SK-N-SH (cell line): ENCODE data around the gene BBS4. TPM values are rescaled to one million over a fixed set of nuclear protein-coding genes. Genes with fewer than 3 reads are reported as not detected.

Experiments
- CTCF ChIA-PET: fragments of 300-600, 350-600 bp; formaldehyde crosslinking; extraction: SDS; loops from one replicate; lab custom pipeline; 2021; lab: Yijun Ruan, JAX
- POLR2A ChIA-PET: fragments of 350-600 bp; sonication (Branson Sonifier 250); formaldehyde crosslinking; extraction: SDS; loops from one replicate; lab custom pipeline; 2020; ENCODE audit warnings: antibody characterized with exemption, inconsistent platforms; lab: Yijun Ruan, JAX
- DNase-seq: peaks from one replicate; pipeline ENCODE4 v3.0.0; 2012
- H2AFZ ChIP-seq: fragments of 200-600 bp; sonication (generic); 2 replicates; pipeline ENCODE4 v1.8.1; 2016; ENCODE audit warnings: antibody characterized with exemption, mild to moderate bottlenecking, low read depth
- H3F3A ChIP-seq: fragments of 200-600 bp; sonication (generic); replicated peaks from 2 replicates; pipeline ENCODE3; 2016; ENCODE audit warnings: antibody characterized with exemption, mild to moderate bottlenecking; ENCODE audit not compliant: insufficient read depth
- H3K27ac ChIP-seq, 2 experiments: fragments of 200-500 bp in 1 of 2; fragments of 200-600 bp in 1 of 2; sonication (Bioruptor generic) in 1 of 2; sonication (generic), shearing (Covaris generic) in 1 of 2; 2 replicates each; pipeline versions ENCODE4 v1.5.1 to v1.6.1; 2014 to 2016; ENCODE audit warnings: low read depth in 2 of 2, inconsistent platforms in 1 of 2, low read length in 1 of 2, mild to moderate bottlenecking in 1 of 2, mixed read lengths in 1 of 2
- H3K27me3 ChIP-seq: fragments of 200-600 bp; sonication (generic), shearing (Covaris generic); 2 replicates; pipeline ENCODE4 v1.6.1; 2016; ENCODE audit warnings: mixed run types; ENCODE audit not compliant: insufficient read depth
- H3K36me3 ChIP-seq, 2 experiments: fragments of 200-500 bp in 1 of 2; fragments of 200-600 bp in 1 of 2; sonication (Bioruptor generic) in 1 of 2; sonication (generic) in 1 of 2; replicated peaks in 1 of 2; 2 replicates each; pipeline versions ENCODE3 to v1.5.1; 2014 to 2016; ENCODE audit warnings: low read length in 1 of 2, mild to moderate bottlenecking in 1 of 2; ENCODE audit not compliant: insufficient read depth in 2 of 2, control insufficient read depth in 1 of 2
- H3K4me1 ChIP-seq, 2 experiments: fragments of 200-500 bp in 1 of 2; fragments of 200-600 bp in 1 of 2; sonication (Bioruptor generic) in 1 of 2; sonication (generic), shearing (Covaris generic) in 1 of 2; 2 replicates each; pipeline versions ENCODE4 v1.5.1 to v1.6.1; 2014 to 2016; ENCODE audit warnings: low read depth in 1 of 2, low read length in 1 of 2, mixed run types in 1 of 2; ENCODE audit not compliant: insufficient read depth in 2 of 2, control insufficient read depth in 1 of 2
- H3K4me2 ChIP-seq: fragments of 200-600 bp; sonication (generic), shearing (Covaris generic); 2 replicates; pipeline ENCODE4 v1.6.1; 2017; ENCODE audit warnings: mixed run types
- H3K4me3 ChIP-seq, 2 experiments: fragments of 200-500 bp in 1 of 2; fragments of 200-600 bp in 1 of 2; sonication (Bioruptor generic) in 1 of 2; sonication (generic), shearing (Covaris generic) in 1 of 2; 2 replicates each; pipeline versions ENCODE4 v1.5.1 to v1.8.1; 2014 to 2016; ENCODE audit warnings: low read depth in 2 of 2, inconsistent platforms in 1 of 2, low read length in 1 of 2, mild to moderate bottlenecking in 1 of 2, mixed read lengths in 1 of 2, moderate library complexity in 1 of 2
- H3K79me2 ChIP-seq: fragments of 200-600 bp; sonication (generic); 2 replicates; pipeline ENCODE4 v1.8.1; 2017; ENCODE audit warnings: mild to moderate bottlenecking; ENCODE audit not compliant: insufficient read depth
- H3K9ac ChIP-seq: fragments of 200-600 bp; sonication (generic); 2 replicates; pipeline ENCODE4 v1.6.1; 2017; ENCODE audit warnings: mixed run types
- H3K9me2 ChIP-seq: fragments of 200-600 bp; sonication (generic); 2 replicates; pipeline ENCODE4 v1.6.1; 2017; ENCODE audit warnings: mixed run types
- H3K9me3 ChIP-seq: fragments of 200-600 bp; sonication (generic); 2 replicates; pipeline ENCODE4 v1.6.1; 2017; ENCODE audit warnings: mixed run types, mild to moderate bottlenecking, moderate library complexity
- H4K20me1 ChIP-seq: fragments of 200-600 bp; sonication (generic); 2 replicates; pipeline ENCODE4 v1.6.1; 2017; ENCODE audit warnings: mild to moderate bottlenecking, mixed run types; ENCODE audit not compliant: insufficient read depth
- EP300 ChIP-seq, 2 experiments: IDR thresholded peaks; 2 replicates each; pipeline versions ENCODE4 v1.4.0 to v1.6.1; 2012; ENCODE audit warnings: borderline replicate concordance in 1 of 2, low read depth in 1 of 2, low read length in 1 of 2
- FOSL2 ChIP-seq: IDR thresholded peaks from 2 replicates; pipeline ENCODE4 v1.4.0; 2012; ENCODE audit warnings: low read depth, mild to moderate bottlenecking, moderate library complexity, borderline replicate concordance
- FOXM1 ChIP-seq: IDR thresholded peaks from 2 replicates; pipeline ENCODE4 v1.4.0; 2012; ENCODE audit warnings: low read depth, mild to moderate bottlenecking
- GABPA ChIP-seq: IDR thresholded peaks from 2 replicates; pipeline ENCODE4 v1.4.0; 2012; ENCODE audit warnings: low read depth, mild to moderate bottlenecking
- GATA2 ChIP-seq: sonication (generic); formaldehyde crosslinking; IDR thresholded peaks from 2 replicates; pipeline ENCODE4 v1.5.0; 2020; ENCODE audit warnings: mild to moderate bottlenecking, missing genetic modification reagents
- JUND ChIP-seq: IDR thresholded peaks from 2 replicates; pipeline ENCODE4 v1.4.0; 2012
- NRF1 ChIP-seq: IDR thresholded peaks from 2 replicates; pipeline ENCODE4 v1.6.1; 2012; ENCODE audit warnings: low read depth, mild to moderate bottlenecking, low read length
- RAD21 ChIP-seq: IDR thresholded peaks from 2 replicates; pipeline ENCODE4 v1.6.1; 2012; ENCODE audit warnings: mild to moderate bottlenecking, low read length
- RFX5 ChIP-seq: IDR thresholded peaks from 2 replicates; pipeline ENCODE4 v1.6.1; 2012; ENCODE audit warnings: mild to moderate bottlenecking, improper control_type of control experiment, low read length
- RXRA ChIP-seq: IDR thresholded peaks from 2 replicates; pipeline ENCODE4 v1.4.0; 2012; ENCODE audit warnings: low read depth, mild to moderate bottlenecking, borderline replicate concordance
- SIN3A ChIP-seq: IDR thresholded peaks from 2 replicates; pipeline ENCODE4 v1.6.1; 2012; ENCODE audit warnings: low read depth, mild to moderate bottlenecking, low read length, moderate library complexity, borderline replicate concordance
- TAF1 ChIP-seq: IDR thresholded peaks from 2 replicates; pipeline ENCODE4 v1.6.1; 2012; ENCODE audit warnings: low read depth, mild to moderate bottlenecking, low read length, moderate library complexity, borderline replicate concordance
- WGBS: methylation state at CpG from one replicate; pipeline ENCODE4 v1.1.6; 2017; ENCODE audit warnings: low lambda C conversion rate; 5-methylcytosine and 5-hydroxymethylcytosine counted together
- polyA plus RNA-seq, 3 experiments: library from polyadenylated mRNA; depleted of rRNA; stranded (reverse); fragments of >200 nt; gene quantifications; 2 replicates each; pipeline ENCODE4 v1.2.3, GENCODE V29; 2012
- TF ChIP-seq, protein P1 (sequence below): IDR thresholded peaks from 2 replicates; pipeline ENCODE4 v1.4.0; 2012; ENCODE audit warnings: low read depth, borderline replicate concordance
- TF ChIP-seq, protein P2 (sequence below): IDR thresholded peaks from 2 replicates; pipeline ENCODE4 v1.4.0; 2012; ENCODE audit warnings: low read depth
- TF ChIP-seq, protein P3 (sequence below): IDR thresholded peaks from 2 replicates; pipeline ENCODE4 v1.6.1; 2012; ENCODE audit warnings: mild to moderate bottlenecking, low read depth, low read length, moderate library complexity
- TF ChIP-seq, protein P4 (sequence below): fragments of 200-600 bp; sonication (generic); IDR thresholded peaks from 2 replicates; pipeline ENCODE4 v1.6.1; 2017; ENCODE audit warnings: antibody characterized with exemption, mild to moderate bottlenecking, moderate library complexity
- TF ChIP-seq, protein P5 (sequence below): fragments of 150-350 bp; IDR thresholded peaks from 2 replicates; pipeline ENCODE4 v1.6.1; 2017; ENCODE audit warnings: antibody characterized with exemption, low read length, low read depth, borderline replicate concordance
- TF ChIP-seq, protein P6 (sequence below): IDR thresholded peaks from 2 replicates; pipeline ENCODE4 v1.4.0; 2012; ENCODE audit warnings: low read depth, borderline replicate concordance

BBS4 gene
- polyA plus RNA-seq, 1 of the 3 experiments (the other 2 are of a cell fraction): 18.5 TPM

DNA sequence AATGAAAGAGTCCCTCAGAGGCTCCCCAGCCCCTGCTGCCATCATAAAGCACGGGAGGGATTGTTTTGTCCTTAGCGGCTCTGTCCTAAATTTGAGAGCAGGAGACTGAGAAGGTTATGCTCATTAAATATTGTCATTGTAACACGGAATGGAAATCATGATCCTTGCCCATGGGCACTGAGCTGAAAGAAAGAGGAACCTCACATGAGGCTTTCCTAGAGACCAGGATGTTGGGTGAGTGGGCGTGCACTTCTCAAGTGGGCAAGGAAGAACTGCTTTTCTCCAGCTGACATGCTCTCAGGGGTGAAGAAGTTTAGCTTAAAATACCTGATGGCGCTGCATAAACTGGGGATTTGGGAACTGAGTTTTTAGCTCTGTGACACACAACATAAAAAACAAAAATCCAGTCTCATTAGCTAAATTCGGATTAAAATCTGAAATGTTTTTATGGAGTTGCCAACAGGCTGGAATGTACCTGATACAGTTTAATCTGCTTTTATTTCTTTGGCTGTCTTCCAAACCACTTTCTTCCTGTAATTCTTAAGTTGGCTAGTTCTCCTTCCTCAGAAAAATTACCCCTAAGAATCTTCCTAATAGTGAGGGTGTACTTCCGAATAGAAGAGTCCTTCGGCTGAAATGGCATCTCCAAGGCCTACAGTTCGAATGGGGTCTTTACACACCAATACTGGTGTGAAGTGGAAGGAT is 65.9 kb downstream of the BBS4 start:
- DNase-seq: no peak
- H3K79me2 ChIP-seq: peaks cover 4% of the 10 kb centered on the region; the same call in 1 of the 2 replicates
- no peak overlapping the region for H3K9ac ChIP-seq
- no peaks in the 10 kb centered on the region for H3K9me2 ChIP-seq
- H3K9me3 ChIP-seq: no peaks in the 10 kb centered on the region
- POLR2A ChIA-PET: no interaction called here
- no peak overlapping the region for H3K4me3 ChIP-seq
- no peak overlapping the region for H3K27ac ChIP-seq
- peaks cover 0 to 3% of the 10 kb centered on the region in 2 experiments; a peak in 2 of 4 replicates for H3K4me1 ChIP-seq
- H3K4me2 ChIP-seq: no peak overlapping the region
- WGBS: 94% methylated on average over 9 of the region's 9 CpGs
- H3K27me3 ChIP-seq: no peaks in the 10 kb centered on the region
- no peak for TF ChIP-seq GATA2 (CRISPR knock-in tag)
- TF ChIP-seq NRF1: no peak
- no peak for TF ChIP-seq SIN3A
- TF ChIP-seq TAF1: no peak
- no peak for TF ChIP-seq RAD21
- TF ChIP-seq GABPA: no peak
- TF ChIP-seq, protein P1, sequence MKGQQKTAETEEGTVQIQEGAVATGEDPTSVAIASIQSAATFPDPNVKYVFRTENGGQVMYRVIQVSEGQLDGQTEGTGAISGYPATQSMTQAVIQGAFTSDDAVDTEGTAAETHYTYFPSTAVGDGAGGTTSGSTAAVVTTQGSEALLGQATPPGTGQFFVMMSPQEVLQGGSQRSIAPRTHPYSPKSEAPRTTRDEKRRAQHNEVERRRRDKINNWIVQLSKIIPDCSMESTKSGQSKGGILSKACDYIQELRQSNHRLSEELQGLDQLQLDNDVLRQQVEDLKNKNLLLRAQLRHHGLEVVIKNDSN: no peak
- TF ChIP-seq, protein P2, sequence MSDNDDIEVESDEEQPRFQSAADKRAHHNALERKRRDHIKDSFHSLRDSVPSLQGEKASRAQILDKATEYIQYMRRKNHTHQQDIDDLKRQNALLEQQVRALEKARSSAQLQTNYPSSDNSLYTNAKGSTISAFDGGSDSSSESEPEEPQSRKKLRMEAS: no peak
- no peak for TF ChIP-seq EP300 (IDR thresholded peaks at IDR 0.05; ENCODE audit: borderline replicate concordance in 1 of 2, low read depth in 1 of 2, low read length in 1 of 2)
- TF ChIP-seq JUND: no peak
- no peak for TF ChIP-seq RXRA
- TF ChIP-seq FOSL2: no peak
- TF ChIP-seq, protein P3, sequence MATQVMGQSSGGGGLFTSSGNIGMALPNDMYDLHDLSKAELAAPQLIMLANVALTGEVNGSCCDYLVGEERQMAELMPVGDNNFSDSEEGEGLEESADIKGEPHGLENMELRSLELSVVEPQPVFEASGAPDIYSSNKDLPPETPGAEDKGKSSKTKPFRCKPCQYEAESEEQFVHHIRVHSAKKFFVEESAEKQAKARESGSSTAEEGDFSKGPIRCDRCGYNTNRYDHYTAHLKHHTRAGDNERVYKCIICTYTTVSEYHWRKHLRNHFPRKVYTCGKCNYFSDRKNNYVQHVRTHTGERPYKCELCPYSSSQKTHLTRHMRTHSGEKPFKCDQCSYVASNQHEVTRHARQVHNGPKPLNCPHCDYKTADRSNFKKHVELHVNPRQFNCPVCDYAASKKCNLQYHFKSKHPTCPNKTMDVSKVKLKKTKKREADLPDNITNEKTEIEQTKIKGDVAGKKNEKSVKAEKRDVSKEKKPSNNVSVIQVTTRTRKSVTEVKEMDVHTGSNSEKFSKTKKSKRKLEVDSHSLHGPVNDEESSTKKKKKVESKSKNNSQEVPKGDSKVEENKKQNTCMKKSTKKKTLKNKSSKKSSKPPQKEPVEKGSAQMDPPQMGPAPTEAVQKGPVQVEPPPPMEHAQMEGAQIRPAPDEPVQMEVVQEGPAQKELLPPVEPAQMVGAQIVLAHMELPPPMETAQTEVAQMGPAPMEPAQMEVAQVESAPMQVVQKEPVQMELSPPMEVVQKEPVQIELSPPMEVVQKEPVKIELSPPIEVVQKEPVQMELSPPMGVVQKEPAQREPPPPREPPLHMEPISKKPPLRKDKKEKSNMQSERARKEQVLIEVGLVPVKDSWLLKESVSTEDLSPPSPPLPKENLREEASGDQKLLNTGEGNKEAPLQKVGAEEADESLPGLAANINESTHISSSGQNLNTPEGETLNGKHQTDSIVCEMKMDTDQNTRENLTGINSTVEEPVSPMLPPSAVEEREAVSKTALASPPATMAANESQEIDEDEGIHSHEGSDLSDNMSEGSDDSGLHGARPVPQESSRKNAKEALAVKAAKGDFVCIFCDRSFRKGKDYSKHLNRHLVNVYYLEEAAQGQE: no peak
- no peak for TF ChIP-seq RFX5
- TF ChIP-seq FOXM1: no peak
- TF ChIP-seq, protein P4, sequence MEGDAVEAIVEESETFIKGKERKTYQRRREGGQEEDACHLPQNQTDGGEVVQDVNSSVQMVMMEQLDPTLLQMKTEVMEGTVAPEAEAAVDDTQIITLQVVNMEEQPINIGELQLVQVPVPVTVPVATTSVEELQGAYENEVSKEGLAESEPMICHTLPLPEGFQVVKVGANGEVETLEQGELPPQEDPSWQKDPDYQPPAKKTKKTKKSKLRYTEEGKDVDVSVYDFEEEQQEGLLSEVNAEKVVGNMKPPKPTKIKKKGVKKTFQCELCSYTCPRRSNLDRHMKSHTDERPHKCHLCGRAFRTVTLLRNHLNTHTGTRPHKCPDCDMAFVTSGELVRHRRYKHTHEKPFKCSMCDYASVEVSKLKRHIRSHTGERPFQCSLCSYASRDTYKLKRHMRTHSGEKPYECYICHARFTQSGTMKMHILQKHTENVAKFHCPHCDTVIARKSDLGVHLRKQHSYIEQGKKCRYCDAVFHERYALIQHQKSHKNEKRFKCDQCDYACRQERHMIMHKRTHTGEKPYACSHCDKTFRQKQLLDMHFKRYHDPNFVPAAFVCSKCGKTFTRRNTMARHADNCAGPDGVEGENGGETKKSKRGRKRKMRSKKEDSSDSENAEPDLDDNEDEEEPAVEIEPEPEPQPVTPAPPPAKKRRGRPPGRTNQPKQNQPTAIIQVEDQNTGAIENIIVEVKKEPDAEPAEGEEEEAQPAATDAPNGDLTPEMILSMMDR: no peak
- TF ChIP-seq, protein P5, sequence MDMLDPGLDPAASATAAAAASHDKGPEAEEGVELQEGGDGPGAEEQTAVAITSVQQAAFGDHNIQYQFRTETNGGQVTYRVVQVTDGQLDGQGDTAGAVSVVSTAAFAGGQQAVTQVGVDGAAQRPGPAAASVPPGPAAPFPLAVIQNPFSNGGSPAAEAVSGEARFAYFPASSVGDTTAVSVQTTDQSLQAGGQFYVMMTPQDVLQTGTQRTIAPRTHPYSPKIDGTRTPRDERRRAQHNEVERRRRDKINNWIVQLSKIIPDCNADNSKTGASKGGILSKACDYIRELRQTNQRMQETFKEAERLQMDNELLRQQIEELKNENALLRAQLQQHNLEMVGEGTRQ: no peak
- TF ChIP-seq, protein P6, sequence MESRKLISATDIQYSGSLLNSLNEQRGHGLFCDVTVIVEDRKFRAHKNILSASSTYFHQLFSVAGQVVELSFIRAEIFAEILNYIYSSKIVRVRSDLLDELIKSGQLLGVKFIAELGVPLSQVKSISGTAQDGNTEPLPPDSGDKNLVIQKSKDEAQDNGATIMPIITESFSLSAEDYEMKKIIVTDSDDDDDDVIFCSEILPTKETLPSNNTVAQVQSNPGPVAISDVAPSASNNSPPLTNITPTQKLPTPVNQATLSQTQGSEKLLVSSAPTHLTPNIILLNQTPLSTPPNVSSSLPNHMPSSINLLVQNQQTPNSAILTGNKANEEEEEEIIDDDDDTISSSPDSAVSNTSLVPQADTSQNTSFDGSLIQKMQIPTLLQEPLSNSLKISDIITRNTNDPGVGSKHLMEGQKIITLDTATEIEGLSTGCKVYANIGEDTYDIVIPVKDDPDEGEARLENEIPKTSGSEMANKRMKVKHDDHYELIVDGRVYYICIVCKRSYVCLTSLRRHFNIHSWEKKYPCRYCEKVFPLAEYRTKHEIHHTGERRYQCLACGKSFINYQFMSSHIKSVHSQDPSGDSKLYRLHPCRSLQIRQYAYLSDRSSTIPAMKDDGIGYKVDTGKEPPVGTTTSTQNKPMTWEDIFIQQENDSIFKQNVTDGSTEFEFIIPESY: no peak
- CTCF ChIA-PET: interaction anchor here (0.8 to 2.2 kb wide), 4 partner anchors 14 to 30 kb away, joined by 3 to 16 read pairs (median 7); no protein-coding TSS in a partner anchor
- no peaks in the 10 kb centered on the region for H3F3A ChIP-seq
- no peaks in the 10 kb centered on the region for H4K20me1 ChIP-seq
- H2AFZ ChIP-seq: no peak overlapping the region
- peaks cover 54 to 65% of the 10 kb centered on the region in 2 experiments for H3K36me3 ChIP-seq
